Stimulated activated CD4-positive, alpha-beta T cell treated with anti-CD3 and anti-CD28 coated beads, Interleukin-1b, Interleukin-23, amount 100 ng/mL, for 4 hours (primary cell): ENCODE results near the gene MYH6.
"Not testable (repeated sequence)": the region's sequence is repeated elsewhere in the genome, so short reads cannot be mapped to it uniquely, and the experiment has no call there.

Experiments
- DNase-seq, 2 donors: peaks; one replicate each; pipeline ENCODE4 v3.0.0-alpha.2; 2020; ENCODE audit warnings: low read depth in 2 of 2

The MYH6 gene

GRCh38 chr14:23407516-23408306, at the start of gene MYH6:
MYH6 (minus strand) TSS chr14:23408273; CDS start chr14:23407223, 1,050 bp downstream.
- DNase-seq: no peak

DNA sequence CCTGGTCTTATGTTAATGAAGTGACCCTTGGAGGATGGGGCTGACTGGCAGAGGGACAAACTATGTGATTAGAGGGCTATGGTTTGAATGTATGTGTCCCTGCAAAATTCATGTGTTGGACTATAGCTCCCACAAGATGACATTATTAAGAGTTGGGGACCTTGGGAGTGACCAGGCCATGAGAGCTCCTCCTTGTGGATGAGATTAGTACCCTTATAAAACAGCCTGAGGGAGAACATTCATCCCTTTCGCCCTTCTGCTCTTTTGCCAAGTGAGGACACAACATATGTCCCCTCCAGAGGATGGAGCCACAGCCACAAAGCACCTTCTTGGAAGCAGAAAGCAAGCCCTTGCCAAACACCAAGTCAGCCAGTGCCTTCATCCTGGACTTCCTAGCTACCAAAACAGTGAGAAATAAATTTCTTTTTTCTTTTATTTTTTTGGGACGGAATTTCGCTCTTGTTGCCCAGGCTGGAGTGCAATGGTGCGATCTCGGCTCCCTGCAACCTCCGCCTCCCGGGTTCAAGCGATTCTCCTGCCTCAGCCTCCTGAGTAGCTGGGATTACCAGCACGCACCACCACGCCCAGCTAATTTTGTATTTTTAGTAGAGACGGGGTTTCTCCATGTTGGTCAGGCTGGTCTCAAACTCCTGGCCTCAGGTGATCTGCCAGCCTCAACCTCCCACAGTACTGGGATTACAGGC, 49.0 kb upstream of the MYH6 start:
- DNase-seq: not testable (repeated sequence)

DNA sequence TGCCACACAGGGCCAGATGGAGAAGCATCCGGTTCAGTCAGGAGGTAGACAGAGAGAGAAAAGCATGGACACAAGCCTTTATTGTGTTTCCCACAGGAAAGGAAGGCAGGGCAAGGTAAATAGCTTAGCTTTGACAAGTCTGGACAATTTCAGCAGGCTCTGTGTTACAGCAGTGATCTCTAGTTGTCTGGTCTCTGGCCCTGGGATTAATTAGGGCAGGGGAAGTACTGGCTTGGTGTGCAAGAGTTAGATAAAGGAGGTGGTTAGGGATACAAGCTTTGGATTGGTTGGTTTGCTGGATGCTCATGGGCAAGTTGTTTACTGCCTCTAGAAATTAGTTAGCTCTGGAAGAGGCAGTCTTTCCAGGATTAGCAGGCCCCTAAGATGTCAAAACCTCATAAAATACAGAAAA, 46.4 kb upstream of the MYH6 start:
- no peak for DNase-seq

DNA sequence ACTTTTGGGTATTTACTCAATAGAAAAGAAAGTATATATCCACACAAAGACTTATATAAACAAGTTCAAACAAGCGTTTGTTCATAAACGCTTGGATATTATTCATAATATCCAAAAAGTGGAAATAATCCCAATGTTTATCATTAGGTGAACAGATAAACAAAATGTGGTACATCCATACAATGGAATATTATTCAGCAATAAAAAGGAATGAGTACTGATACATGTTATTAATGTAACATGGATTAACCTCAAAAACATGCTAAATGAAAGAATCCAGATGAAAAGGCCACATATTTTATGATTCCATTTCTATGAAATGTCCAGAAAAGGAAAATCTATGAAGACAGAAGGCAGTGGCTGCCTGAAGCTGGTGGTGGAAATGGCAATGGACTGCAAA, 44.2 kb upstream of the MYH6 start:
- DNase-seq: no peak

DNA sequence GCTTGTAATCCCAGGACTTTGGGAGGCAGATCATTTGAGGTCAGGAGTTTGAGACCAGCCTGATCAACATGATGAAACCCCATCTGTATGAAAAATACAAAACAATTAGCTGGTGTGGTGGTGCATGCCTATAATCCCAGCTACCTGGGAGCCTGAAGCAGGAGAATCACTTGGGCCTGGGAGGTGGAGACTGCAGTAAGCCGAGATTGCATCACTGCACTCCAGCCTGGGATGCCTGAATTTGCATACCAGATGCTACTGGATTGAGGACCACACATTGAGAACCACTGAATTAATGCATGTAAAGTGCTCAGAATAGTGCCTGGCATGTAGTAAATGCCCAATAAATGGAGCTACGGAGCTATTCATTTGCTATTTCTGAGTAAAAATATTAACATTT, 42.3 kb upstream of the MYH6 start:
- no peak for DNase-seq

GRCh38 chr14:23449314-23449713, 41.2 kb upstream of the MYH6 start:
- no peak for DNase-seq

DNA sequence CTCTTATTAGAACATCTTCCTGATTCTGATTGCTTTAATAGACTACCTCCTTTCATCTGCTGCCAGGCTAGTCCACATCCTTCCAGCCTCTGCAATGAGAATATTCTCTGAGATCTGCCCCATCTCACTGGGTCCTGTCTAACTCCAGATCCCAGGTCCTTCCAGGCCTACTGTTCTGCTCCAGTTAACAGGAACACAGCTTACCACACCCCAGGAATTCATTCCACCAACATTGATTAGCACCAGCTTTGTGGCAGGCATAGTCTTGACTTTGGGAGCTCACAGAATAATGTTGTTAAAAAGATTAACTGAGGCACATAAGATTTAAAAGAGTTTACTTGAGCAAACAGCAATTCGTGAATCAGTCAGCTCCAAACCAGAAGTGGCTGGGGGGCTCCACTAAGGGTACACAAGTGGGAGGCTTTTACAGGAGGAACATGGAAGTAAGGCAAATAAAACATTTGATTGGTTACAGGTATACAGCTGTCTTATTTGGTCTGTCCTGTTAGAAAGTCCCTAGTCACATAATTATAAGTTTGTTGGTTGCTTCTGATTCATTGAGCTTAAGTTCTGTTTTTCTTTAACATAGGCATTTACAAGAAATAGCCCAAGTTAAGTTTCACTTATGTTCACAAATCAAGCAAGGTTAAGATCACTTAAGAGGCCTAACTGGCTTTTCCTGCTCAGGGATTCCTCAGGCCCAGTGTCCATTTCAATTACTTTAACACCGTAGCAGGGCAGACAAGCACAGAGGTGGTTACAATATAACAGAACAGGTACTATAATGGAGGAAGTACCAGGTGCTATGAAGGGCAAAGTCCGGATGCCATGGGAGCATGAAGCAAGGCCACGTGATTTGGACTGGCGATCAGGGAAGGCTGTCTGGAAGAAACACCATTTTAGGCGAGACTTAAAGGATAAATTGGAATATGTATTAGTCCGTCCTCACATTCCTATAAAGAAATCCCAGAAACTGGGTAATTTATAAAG, 39.6 kb upstream of the MYH6 start:
- DNase-seq: no peak

DNA sequence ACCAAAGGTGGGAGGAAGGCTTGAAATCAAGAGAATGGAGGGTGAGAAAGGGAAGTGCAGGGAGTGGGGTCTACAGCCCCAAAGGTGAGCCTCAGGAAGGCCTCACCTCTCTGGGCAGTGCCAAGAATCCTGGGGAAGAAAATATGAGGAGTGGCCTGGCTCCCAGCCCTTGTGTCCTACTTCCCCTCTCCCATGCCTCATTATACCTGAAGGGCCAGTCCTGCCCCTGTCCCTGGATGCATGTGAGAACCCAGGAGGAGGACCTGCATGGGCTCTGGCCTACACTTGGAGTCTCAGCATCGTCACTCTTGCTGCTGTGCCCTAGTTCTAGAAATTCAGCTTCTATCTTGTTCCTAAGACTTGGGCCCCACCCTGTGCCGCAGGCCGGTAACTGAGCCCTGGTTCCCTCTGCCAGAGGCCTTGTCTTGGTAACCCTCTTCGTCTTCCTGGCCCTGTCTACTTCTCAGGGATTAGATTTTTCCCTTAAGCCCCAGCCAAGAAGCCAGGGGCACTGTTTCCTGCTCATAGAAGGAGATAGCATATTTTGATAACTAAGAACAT, 38.3 kb upstream of the MYH6 start:
- DNase-seq: no peak

- DNase-seq: no peak
These were observed 37.7 kb upstream of the MYH6 start for GRCh38 chr14:23445773-23446172.

- DNase-seq: no peak
These were observed 36.2 kb upstream of the MYH6 start for GRCh38 chr14:23444314-23444713.

GRCh38 chr14:23443881-23444280, 35.8 kb upstream of the MYH6 start:
- no peak for DNase-seq

DNA sequence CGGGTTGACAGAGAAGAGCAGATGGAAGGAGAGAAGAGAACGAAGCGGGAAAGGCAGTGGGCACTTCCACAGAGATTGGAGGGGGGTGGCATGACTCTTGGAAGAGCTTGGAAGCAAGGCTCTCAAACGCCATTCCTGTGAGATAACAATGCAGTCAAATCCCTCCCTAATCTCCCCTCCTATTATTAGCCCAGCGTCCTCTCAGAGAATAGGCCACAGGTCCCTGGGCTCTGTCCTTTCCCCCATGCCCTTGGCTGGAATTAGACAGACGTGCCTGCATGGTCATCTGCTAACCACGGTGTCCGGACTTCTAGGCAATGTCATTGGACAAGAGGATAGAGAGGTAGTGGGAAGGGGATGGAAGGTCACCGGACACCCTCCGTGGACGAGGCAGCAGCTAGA, 35.3 kb upstream of the MYH6 start:
- DNase-seq: no peak

DNA sequence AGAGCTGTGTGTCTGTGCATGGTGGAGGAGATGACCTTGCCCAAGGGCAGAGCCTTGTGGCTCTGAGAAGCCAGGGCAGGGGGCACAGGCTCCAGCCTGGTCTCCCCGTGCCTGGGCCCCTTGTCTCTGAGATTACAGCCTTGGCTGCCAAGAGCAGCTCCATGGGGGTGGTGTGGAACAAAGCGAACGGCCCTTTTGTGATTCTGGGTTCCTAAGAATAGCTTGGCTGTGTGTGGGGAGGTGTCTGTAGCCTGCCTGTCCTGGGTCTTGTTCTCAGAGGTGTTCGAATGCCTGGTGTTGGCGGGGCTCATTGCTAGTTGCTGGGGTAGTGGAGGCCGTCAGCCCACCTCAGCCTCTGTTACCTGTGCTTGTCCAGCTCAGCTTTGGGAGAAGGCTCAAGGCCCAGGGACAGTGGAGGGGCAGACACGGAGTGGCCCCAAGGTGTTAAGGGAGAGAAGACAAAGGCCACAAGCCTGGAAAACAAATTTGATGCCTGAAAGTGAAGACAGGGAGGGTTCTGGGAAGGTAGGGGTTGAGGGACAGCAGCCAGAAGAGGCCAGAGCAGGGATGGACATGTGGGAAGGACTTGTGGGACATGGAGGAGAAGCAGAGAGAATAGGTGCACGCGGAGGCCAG, 34.8 kb upstream of the MYH6 start:
- DNase-seq: no peak

DNA sequence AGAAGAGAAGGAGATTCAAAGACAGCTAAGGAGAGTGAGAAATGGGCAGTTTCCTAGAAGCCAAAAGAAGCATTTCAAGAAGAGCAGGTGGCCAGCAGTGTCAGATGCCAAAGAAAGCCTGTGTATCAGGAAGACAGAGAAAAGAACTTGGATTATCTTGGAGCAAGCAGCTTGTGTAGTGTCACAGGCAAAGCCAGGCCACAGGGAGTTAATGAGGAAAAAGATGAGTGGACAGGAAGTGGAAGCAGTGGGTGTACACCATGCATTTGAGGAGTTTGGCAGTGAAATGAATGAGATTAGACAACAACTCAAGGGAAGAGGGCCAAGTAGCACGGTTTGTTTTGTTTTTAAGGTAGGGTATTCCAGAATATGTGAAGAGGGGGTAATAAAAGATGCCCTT, 33.0 kb upstream of the MYH6 start:
- no peak for DNase-seq

DNA sequence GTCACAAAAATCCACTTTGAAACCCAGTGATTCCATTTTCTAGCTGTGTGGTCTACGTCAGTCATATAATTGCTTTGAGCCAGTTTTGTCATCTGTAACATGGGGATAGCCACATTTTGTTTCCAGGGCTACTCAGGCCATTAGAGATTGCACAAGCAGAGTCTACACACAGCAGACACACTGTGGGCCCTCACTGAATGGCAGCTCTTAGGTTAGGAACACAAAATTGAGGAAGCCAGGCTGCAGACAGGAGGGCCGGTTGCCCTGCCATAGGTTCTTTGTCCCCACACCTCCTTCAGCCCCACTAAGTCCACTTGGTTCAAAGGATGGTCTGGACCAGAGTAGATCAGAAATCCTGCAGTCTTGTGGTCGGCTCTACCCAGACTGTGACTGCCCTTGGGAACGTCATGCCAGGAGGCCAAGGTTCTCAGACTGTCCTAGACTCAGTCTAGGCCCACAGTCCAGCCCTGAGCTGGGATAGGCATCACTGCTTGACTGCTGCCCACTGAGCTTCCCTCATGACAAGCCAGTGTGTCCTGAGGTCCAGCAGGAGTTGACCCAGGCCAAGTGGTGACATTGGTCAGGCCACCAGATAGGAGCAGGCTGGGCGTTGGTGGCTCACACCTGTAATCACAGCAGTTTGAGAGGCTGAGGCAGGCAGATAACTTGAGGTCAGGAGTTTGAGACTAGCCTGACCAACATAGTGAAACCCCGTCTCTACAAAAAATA, 31.2 kb upstream of the MYH6 start:
- no peak for DNase-seq

GRCh38 chr14:23438101-23438971, 30.3 kb upstream of the MYH6 start:
- no peak for DNase-seq

DNA sequence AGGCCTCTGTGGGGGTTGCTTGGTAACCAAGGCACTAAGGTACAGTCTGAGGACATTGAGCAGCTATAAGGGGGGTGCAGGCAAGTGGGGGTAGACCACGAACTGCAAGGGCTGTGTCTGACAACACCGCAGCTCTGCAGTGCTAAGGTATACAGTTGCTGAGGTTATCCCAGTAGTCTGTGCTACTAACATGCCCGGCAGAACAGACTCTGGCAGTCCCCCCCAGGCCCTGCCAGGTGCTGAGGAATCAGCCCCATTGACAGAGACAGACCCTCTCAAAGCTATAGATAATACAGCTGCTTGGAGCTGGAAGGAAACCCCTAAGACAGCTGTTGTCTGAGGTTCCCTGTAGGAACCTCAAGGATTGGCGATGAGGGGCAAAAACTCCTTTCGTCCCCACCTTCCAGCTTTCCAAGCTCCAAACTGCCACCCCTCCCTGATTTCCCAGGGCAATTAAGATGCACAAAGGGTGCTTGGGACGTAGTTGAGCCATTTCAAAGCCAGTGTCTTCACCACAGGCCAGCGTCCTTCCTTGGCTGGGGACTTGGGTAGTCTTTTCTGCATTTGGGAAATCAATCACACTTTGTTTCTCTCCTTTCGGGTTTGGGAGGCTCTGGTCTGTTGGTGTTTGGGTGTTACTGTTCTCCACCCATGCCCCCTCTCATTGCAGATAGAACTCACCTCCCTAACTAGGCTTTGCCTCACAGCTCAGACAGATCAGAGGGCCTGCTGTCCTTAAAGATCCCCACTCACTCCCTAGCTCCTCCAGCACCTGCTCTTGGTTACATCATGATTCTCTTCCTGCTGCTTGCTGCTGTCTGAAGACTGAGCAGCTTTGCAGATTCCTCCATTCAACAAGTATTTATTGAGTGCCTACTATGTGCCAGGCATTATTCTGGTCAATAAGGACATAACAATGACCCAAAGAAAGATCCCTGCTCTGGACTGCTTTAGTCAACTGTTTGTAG, 29.3 kb upstream of the MYH6 start:
- DNase-seq: no peak

DNA sequence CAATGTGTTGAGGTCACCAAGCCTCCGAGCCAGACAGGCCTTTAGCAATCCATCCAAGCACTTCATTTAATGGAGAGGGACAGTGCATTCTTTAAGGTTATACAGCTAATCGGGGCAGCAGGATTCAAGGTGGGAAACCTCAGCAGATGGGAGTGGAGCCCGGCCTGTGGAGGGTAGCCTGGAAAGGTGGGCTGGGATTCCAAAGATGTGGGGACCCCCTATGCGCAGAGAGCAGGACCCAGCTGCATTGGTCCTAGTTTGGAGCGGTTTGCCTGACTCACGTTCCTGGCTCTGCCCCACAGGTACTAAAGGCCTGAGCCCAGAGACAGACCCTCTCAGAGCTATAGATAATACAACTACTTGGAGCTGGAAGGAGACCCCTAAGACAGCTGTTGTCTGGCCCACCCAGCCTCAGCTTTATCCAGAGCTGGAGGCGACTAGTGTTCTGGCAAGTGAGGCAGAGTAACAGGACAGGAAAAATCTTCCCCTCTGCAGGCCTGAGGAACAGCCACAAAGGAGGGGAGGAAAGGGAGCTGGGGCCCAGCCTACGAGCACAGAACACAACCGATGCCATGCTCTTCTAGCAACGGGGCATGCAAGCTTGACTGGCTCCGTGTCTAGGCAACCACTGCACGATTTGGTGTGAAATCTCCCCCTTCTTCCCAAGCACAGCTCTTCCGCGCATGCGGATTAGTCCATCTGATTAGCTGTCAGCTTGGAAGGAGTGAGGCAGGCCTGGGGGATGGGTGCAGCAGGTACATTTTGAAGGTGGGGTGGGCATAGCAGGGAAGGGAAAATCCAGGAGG, 28.5 kb upstream of the MYH6 start:
- DNase-seq: no peak
